GM10266 (cell line): ENCODE data around the gene SLC12A7.

Experiments
- DNase-seq: peaks from one replicate; pipeline ENCODE4 v3.0.0; 2012; ENCODE audit errors: extremely low spot score
- TF ChIP-seq, protein P1 (sequence below): IDR thresholded peaks from 2 replicates; pipeline ENCODE4 v1.5.1; 2012; ENCODE audit warnings: mild to moderate bottlenecking, low read depth; ENCODE audit not compliant: control insufficient read depth, insufficient read depth; ENCODE audit errors: missing control alignments

Gene SLC12A7

DNA sequence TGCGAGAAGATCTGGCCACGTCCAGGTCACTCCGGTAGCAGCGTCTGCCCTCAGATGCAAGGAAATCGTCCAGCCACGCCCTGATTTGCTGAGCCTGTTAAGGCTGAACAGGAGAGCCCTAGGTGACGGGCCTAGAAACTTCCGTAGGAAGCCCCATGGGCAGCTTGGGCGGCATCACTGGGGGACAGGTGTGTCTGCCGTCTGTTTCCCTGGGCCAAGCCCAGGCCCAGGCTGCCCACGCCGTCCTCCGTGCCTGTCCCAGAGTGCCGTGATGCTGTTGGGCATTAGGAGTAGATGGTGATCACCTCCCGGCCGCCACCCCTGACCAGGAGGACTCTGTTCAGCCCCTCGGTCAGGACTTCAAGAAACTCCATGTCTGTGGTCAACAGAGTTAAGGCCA lies 59.8 kb downstream of the SLC12A7 start:
- DNase-seq = no peak
- TF ChIP-seq, protein P1, sequence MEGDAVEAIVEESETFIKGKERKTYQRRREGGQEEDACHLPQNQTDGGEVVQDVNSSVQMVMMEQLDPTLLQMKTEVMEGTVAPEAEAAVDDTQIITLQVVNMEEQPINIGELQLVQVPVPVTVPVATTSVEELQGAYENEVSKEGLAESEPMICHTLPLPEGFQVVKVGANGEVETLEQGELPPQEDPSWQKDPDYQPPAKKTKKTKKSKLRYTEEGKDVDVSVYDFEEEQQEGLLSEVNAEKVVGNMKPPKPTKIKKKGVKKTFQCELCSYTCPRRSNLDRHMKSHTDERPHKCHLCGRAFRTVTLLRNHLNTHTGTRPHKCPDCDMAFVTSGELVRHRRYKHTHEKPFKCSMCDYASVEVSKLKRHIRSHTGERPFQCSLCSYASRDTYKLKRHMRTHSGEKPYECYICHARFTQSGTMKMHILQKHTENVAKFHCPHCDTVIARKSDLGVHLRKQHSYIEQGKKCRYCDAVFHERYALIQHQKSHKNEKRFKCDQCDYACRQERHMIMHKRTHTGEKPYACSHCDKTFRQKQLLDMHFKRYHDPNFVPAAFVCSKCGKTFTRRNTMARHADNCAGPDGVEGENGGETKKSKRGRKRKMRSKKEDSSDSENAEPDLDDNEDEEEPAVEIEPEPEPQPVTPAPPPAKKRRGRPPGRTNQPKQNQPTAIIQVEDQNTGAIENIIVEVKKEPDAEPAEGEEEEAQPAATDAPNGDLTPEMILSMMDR = no peak

DNA sequence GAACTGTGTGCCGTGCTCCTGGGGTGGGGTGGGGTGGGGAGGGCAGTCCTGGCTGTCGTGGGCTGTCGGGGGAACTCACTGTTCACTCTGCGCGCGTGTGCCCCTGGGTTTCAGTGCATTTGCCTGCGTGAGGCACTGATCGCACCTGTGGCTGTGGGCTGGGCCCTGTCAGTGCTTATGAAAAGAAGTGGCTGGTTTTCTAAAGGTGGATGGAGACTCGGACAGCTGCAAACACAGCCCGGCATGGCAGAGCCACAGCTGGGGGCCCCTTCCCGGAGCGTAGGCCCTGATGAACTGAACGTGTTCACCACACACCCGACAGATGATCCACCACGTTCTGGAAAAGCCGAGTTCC lies 60.5 kb downstream of the SLC12A7 start:
- DNase-seq = no peak

GRCh38 chr5:1050423-1051365 lies 61.2 kb downstream of the SLC12A7 start:
- DNase-seq = no peak
- TF ChIP-seq, protein P1 = no peak

More for the DNA sequence above, 60.5 kb downstream of the SLC12A7 start:
- TF ChIP-seq, protein P1 = no peak

GRCh38 chr5:1048861-1049838 lies 62.7 kb downstream of the SLC12A7 start:
- DNase-seq = no peak
- TF ChIP-seq, protein P1 = no peak

DNA sequence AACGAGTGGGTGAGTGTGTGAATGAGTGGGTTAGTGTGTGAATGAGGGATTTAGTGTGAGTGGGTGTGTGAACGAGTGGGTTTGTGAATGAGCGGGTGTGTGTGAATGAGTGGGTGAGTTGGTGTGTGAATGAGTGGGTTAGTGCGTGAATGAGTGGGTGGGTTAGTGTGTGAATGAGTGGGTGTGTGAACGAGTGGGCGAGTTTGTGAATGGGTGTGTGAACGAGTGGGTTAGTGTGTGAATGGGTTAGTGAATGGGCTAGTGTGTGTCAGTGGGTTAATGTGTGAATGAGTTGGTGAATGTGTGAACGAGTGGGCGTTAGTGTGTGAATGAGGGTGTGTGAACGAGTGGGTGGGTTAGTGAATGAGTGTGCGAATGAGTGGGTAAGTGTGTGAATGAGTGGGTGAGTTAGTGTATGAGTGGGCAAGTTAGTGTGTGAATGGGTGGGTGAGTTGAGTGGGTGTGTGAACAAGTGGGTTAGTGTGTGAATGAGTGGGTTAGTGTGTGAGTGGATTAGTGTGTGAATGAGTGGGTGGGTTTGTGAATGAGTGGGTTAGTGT lies 63.6 kb downstream of the SLC12A7 start:
- TF ChIP-seq, protein P1 = no peak

GRCh38 chr5:1047332-1047965 lies 64.4 kb downstream of the SLC12A7 start:
- no peak for DNase-seq
- TF ChIP-seq, protein P1 = no peak

More for the DNA sequence above, 63.6 kb downstream of the SLC12A7 start:
- no peak for DNase-seq
